IMR-90 (cell line): ENCODE measurements around the gene ASB6. TPM values are rescaled to one million over a fixed set of nuclear protein-coding genes. Genes with fewer than 3 reads are reported as not detected.
A peak's percentile ranks its signal among the peaks of the same experiment; 100 is the strongest.

Experiments used
- ATAC-seq: fragments of 200-7000 bp; cut with Tn5 transposase; 2 replicates; pipeline ENCODE4 v1.9.1; 2020; ENCODE audit warnings: low read depth, mild to moderate bottlenecking, moderate library complexity
- BruUV-seq: library from RNA; stranded (reverse); fragments of 400-500 nt; replicated peaks from 2 replicates; lab custom pipeline; 2021; lab: Mats Ljungman, UMichigan
- CTCF ChIA-PET: fragments of 300-600 bp; formaldehyde crosslinking; extraction: SDS; loops from one replicate; lab custom pipeline; 2021; ENCODE audit warnings: antibody characterized with exemption; lab: Yijun Ruan, JAX
- POLR2A ChIA-PET: fragments of 300-600 bp; sonication (Branson Sonifier 250); formaldehyde crosslinking; loops from one replicate; lab custom pipeline; 2022; ENCODE audit warnings: antibody characterized with exemption; ENCODE audit not compliant: unreplicated experiment; lab: Charles Lee
- DNase-seq: peaks from one replicate; pipeline ENCODE4 v3.0.0; 2013
- H2AFZ ChIP-seq: replicated peaks from 2 replicates; pipeline ENCODE3; 2013; ENCODE audit warnings: low read length, mild to moderate bottlenecking; ENCODE audit not compliant: poor library complexity
- H2AK5ac ChIP-seq: 2 replicates; pipeline ENCODE4 v1.6.1; 2013; ENCODE audit warnings: low read depth, low read length, inconsistent platforms
- H2AK9ac ChIP-seq: replicated peaks from 2 replicates; pipeline ENCODE3; 2013; ENCODE audit warnings: mild to moderate bottlenecking, low read depth, low read length, moderate library complexity; ENCODE audit not compliant: poor library complexity
- H2BK120ac ChIP-seq: 2 replicates; pipeline ENCODE4 v1.6.1; 2013; ENCODE audit warnings: low read depth, low read length, inconsistent platforms
- H2BK15ac ChIP-seq: 3 replicates; pipeline ENCODE4 v1.6.1; 2013; ENCODE audit warnings: low read depth, low read length, inconsistent platforms
- H2BK20ac ChIP-seq: 2 replicates; pipeline ENCODE4 v1.6.1; 2013; ENCODE audit warnings: low read depth, mild to moderate bottlenecking, inconsistent platforms, low read length, moderate library complexity
- H2BK5ac ChIP-seq: 2 replicates; pipeline ENCODE4 v1.6.1; 2013; ENCODE audit warnings: mild to moderate bottlenecking, low read depth, low read length, inconsistent platforms; ENCODE audit not compliant: poor library complexity, severe bottlenecking
- H3K14ac ChIP-seq: replicated peaks from 2 replicates; pipeline ENCODE4 v1.6.1; 2013; ENCODE audit warnings: low read depth, low read length, inconsistent platforms
- H3K18ac ChIP-seq: 2 replicates; pipeline ENCODE4 v1.6.1; 2013; ENCODE audit warnings: low read depth, low read length, control low read depth
- H3K23ac ChIP-seq: 2 replicates; pipeline ENCODE4 v1.6.1; 2013; ENCODE audit warnings: low read depth, low read length, inconsistent platforms
- H3K27ac ChIP-seq: 2 replicates; pipeline ENCODE4 v1.5.1; 2013; ENCODE audit warnings: mild to moderate bottlenecking, control low read depth, low read length; ENCODE audit not compliant: insufficient read depth
- H3K27me3 ChIP-seq: 2 replicates; pipeline ENCODE4 v1.6.1; 2013; ENCODE audit warnings: low read length; ENCODE audit not compliant: control insufficient read depth, insufficient read depth
- H3K36me3 ChIP-seq: 2 replicates; pipeline ENCODE4 v1.6.1; 2013; ENCODE audit warnings: low read length, mixed read lengths; ENCODE audit not compliant: control insufficient read depth, insufficient read depth
- H3K4ac ChIP-seq: 2 replicates; pipeline ENCODE4 v1.6.1; 2013; ENCODE audit warnings: low read depth, low read length, inconsistent platforms
- H3K4me1 ChIP-seq: 2 replicates; pipeline ENCODE4 v1.6.1; 2013; ENCODE audit warnings: low read length, mixed read lengths; ENCODE audit not compliant: control insufficient read depth, insufficient read depth
- H3K4me2 ChIP-seq: 2 replicates; pipeline ENCODE4 v1.6.1; 2013; ENCODE audit warnings: low read depth, mild to moderate bottlenecking, control low read depth, low read length, moderate library complexity
- H3K4me3 ChIP-seq: 2 replicates; pipeline ENCODE4 v1.5.1; 2013; ENCODE audit warnings: low read depth, mild to moderate bottlenecking, control low read depth, low read length, moderate library complexity; ENCODE audit not compliant: insufficient read depth
- H3K56ac ChIP-seq: 2 replicates; pipeline ENCODE4 v1.6.1; 2013; ENCODE audit warnings: low read length, inconsistent platforms; ENCODE audit not compliant: insufficient read depth; ENCODE audit errors: extremely low read depth
- H3K79me1 ChIP-seq, 2 experiments: 2 replicates each; pipeline ENCODE4 v1.6.1; 2013; ENCODE audit warnings: low read length in 2 of 2, inconsistent platforms in 1 of 2, low read depth in 1 of 2
- H3K9ac ChIP-seq: 2 replicates; pipeline ENCODE4 v1.6.1; 2013; ENCODE audit warnings: low read depth, low read length, control low read depth
- H3K9me1 ChIP-seq: 2 replicates; pipeline ENCODE4 v1.6.1; 2013; ENCODE audit warnings: low read length, inconsistent platforms; ENCODE audit not compliant: insufficient read depth
- H3K9me3 ChIP-seq: 2 replicates; pipeline ENCODE4 v1.6.1; 2013; ENCODE audit warnings: low read length; ENCODE audit not compliant: control insufficient read depth, insufficient read depth
- H4K20me1 ChIP-seq: 2 replicates; pipeline ENCODE4 v1.6.1; 2013; ENCODE audit warnings: low read length, inconsistent platforms; ENCODE audit not compliant: insufficient read depth
- H4K5ac ChIP-seq: 2 replicates; pipeline ENCODE4 v1.6.1; 2013; ENCODE audit warnings: mild to moderate bottlenecking, low read depth, low read length, control low read depth
- H4K8ac ChIP-seq, 2 experiments: 2 replicates each; pipeline ENCODE4 v1.6.1; 2013; ENCODE audit warnings: low read depth in 2 of 2, low read length in 2 of 2, control low read depth in 1 of 2, inconsistent platforms in 1 of 2
- H4K91ac ChIP-seq: 2 replicates; pipeline ENCODE4 v1.6.1; 2013; ENCODE audit warnings: low read depth, low read length, inconsistent platforms; ENCODE audit not compliant: insufficient read depth
- BHLHE40 ChIP-seq: fragments of 150-350 bp; IDR thresholded peaks from 2 replicates; pipeline ENCODE4 v1.6.1; 2016; ENCODE audit warnings: mild to moderate bottlenecking, low read depth, low read length
- CEBPB ChIP-seq: IDR thresholded peaks from 2 replicates; pipeline ENCODE4 v1.6.1; 2012; ENCODE audit warnings: low read depth, low read length, improper control_type of control experiment
- CHD1 ChIP-seq: IDR thresholded peaks from 2 replicates; pipeline ENCODE4 v1.6.1; 2012; ENCODE audit warnings: low read depth, low read length, improper control_type of control experiment
- CTCF ChIP-seq: conservative IDR thresholded peaks from 2 replicates; pipeline ENCODE4 v1.5.1; 2012; ENCODE audit warnings: mild to moderate bottlenecking, low read depth, low read length, improper control_type of control experiment
- ELK1 ChIP-seq: fragments of 150-350 bp; IDR thresholded peaks from 2 replicates; pipeline ENCODE4 v1.6.1; 2016; ENCODE audit warnings: low read depth, mild to moderate bottlenecking, low read length, moderate library complexity, borderline replicate concordance
- FOS ChIP-seq: fragments of 150-350 bp; IDR thresholded peaks from 2 replicates; pipeline ENCODE4 v1.6.1; 2016; ENCODE audit warnings: low read depth, low read length
- MAFK ChIP-seq: IDR thresholded peaks from 2 replicates; pipeline ENCODE4 v1.6.1; 2012; ENCODE audit warnings: low read depth, low read length, improper control_type of control experiment
- MAZ ChIP-seq: IDR thresholded peaks from 2 replicates; pipeline ENCODE4 v1.6.1; 2012; ENCODE audit warnings: low read depth, mild to moderate bottlenecking, low read length, improper control_type of control experiment, moderate library complexity, borderline replicate concordance
- MXI1 ChIP-seq: IDR thresholded peaks from 2 replicates; pipeline ENCODE4 v1.6.1; 2012; ENCODE audit warnings: low read depth, mild to moderate bottlenecking, low read length, moderate library complexity, borderline replicate concordance
- NFE2L2 ChIP-seq: fragments of 150-350 bp; IDR thresholded peaks from 2 replicates; pipeline ENCODE4 v1.6.1; 2016; ENCODE audit warnings: low read depth, mild to moderate bottlenecking, low read length
- POLR2A ChIP-seq: IDR thresholded peaks from 2 replicates; pipeline ENCODE4 v1.6.1; 2012; ENCODE audit warnings: mild to moderate bottlenecking, low read depth, low read length
- RAD21 ChIP-seq: IDR thresholded peaks from 2 replicates; pipeline ENCODE4 v1.6.1; 2012; ENCODE audit warnings: low read length, improper control_type of control experiment
- RCOR1 ChIP-seq: IDR thresholded peaks from 2 replicates; pipeline ENCODE4 v1.6.1; 2012; ENCODE audit warnings: mild to moderate bottlenecking, low read length, improper control_type of control experiment; ENCODE audit not compliant: insufficient replicate concordance
- SMC3 ChIP-seq: fragments of 150-350 bp; IDR thresholded peaks from 2 replicates; pipeline ENCODE4 v1.6.1; 2016; ENCODE audit warnings: low read depth, mild to moderate bottlenecking, antibody characterized with exemption, low read length, moderate library complexity
- USF2 ChIP-seq: fragments of 150-350 bp; IDR thresholded peaks from 2 replicates; pipeline ENCODE4 v1.6.1; 2017; ENCODE audit warnings: mild to moderate bottlenecking, antibody characterized with exemption, low read length, low read depth
- WGBS, 2 experiments: methylation state at CpG; one replicate each; pipeline versions ENCODE4 v1.1.5 to v1.1.7; 2013; ENCODE audit warnings: missing lambda C conversion rate in 2 of 2; ENCODE audit not compliant: insufficient read length in 1 of 2; ENCODE audit errors: extremely low coverage in 2 of 2; 5-methylcytosine and 5-hydroxymethylcytosine counted together
- dilution Hi-C: fragments of 300-500 bp; cut with HindIII; formaldehyde crosslinking; loops from one replicate; pipeline ENCODE4 v1.14.3; 2018; ENCODE audit warnings: low sequenced_read_pairs; ENCODE audit not compliant: unreplicated experiment
- in situ Hi-C: fragments of 300-500 bp; cut with MboI; formaldehyde crosslinking; loops from 3 replicates; pipeline ENCODE4 v1.14.3; 2019; ENCODE audit warnings: low sequenced_read_pairs, inconsistent platforms, mixed read lengths
- intact Hi-C: fragments of 100-400 bp; cut with micrococcal nuclease; formaldehyde crosslinking; loops from 2 replicates; pipeline ENCODE4 v1.10.0; 2022
- polyA plus RNA-seq, 3 experiments: library from polyadenylated mRNA; depleted of rRNA; stranded (reverse); fragments of >200 nt; gene quantifications; 2 replicates each; pipeline ENCODE4 v1.2.3, GENCODE V29; 2012; ENCODE audit warnings: low replicate concordance in 1 of 3
- total RNA-seq: library from RNA; depleted of rRNA; stranded (reverse); fragments of >200 nt; gene quantifications from 2 replicates; pipeline ENCODE4 v1.2.3, GENCODE V29; 2012

The ASB6 gene
- total and polyA plus RNA-seq, 2 of the 4 experiments (the other 2 are of a cell fraction) = 9.7 to 28.9 TPM

DNA sequence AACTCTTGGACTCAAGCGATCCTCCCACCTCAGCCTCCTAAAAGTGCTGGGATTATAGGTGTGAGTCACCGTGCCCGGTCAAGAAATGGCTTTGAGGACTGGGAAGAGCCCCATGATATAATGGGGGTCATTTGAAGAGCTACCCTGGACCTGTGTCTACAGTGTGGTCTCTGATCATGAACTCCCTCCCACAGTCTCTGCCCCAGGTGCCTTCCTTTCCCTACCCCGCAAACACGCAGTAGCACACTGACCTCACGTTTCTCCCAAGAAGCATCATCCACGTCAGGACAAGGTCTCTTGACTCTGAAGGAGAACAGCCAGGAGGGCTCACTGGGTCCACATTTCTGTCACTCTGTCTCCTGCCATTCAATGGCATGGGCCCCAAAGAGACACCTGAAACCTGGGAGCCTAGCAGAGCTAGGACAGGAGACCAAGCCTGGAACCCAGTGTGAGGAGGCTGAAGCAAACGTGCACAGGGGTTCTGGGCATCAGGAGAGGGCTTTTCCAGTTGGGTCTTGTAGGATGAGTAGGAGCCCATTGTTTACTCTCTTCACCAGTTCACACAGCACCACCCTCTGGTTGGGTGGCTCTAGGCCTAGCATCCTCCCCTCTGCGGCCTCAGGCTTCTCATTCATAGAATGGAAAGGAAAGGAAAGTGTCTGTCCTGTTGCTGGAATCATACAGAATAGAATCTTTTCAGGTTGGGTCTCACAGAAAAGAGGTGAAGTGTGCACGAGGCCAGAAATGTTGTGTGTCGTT, 46.5 kb upstream of the ASB6 start:
- no peak overlapping the region for H3K4me2 ChIP-seq
- DNase-seq = no peak
- POLR2A ChIA-PET = no interaction called here
- H3K18ac ChIP-seq = no peak overlapping the region
- intact Hi-C loops = no loop called here
- H3K4me3 ChIP-seq = no peak overlapping the region
- no peak overlapping the region for H2BK120ac ChIP-seq
- H3K79me1 ChIP-seq = peaks cover 40 to 79% of the 10 kb centered on the region in 2 experiments; a peak in 3 of 4 replicates
- 86% methylated on average over 2 of the region's 11 CpGs; no CpG with 5 or more reads in 1 of the 2 experiments for WGBS, 2 experiments
- ATAC-seq = no peak
- no peak overlapping the region for H3K9ac ChIP-seq
- no peak overlapping the region for H3K14ac ChIP-seq
- H2BK15ac ChIP-seq = no peak overlapping the region
- peaks cover 38% of the 10 kb centered on the region for H3K9me1 ChIP-seq
- no peak overlapping the region for H4K5ac ChIP-seq
- H3K27me3 ChIP-seq = no peaks in the 10 kb centered on the region
- H2AK9ac ChIP-seq = no peak overlapping the region
- no peak overlapping the region for H3K56ac ChIP-seq
- no peak overlapping the region for H2BK20ac ChIP-seq
- H3K4me1 ChIP-seq = peaks cover 7% of the 10 kb centered on the region; the same call in 1 of the 2 replicates
- H3K36me3 ChIP-seq = peaks cover 32% of the 10 kb centered on the region
- no peaks in the 10 kb centered on the region for H3K9me3 ChIP-seq
- CTCF ChIA-PET = no interaction called here
- dilution Hi-C loops = no loop called here
- H2AFZ ChIP-seq = no peak overlapping the region
- no peak overlapping the region for H3K23ac ChIP-seq
- H3K27ac ChIP-seq = no peak overlapping the region
- peaks cover 31% of the 10 kb centered on the region for H4K20me1 ChIP-seq
- peak overlapping the region; percentile 17; the same call in 1 of the 2 replicates for H3K4ac ChIP-seq
- H4K91ac ChIP-seq = no peak overlapping the region
- H2BK5ac ChIP-seq = no peak overlapping the region
- H4K8ac ChIP-seq = no peak overlapping the region
- peak overlapping the region; percentile 15; the same call in 1 of the 2 replicates for H2AK5ac ChIP-seq
- no TSS peak for BruUV-seq
- in situ Hi-C loops = no loop called here
- TF ChIP-seq CEBPB = no peak
- no peak for TF ChIP-seq MAZ
- no peak for TF ChIP-seq CTCF
- no peak for TF ChIP-seq SMC3
- TF ChIP-seq MAFK = no peak
- no peak for TF ChIP-seq FOS
- no peak for TF ChIP-seq USF2
- TF ChIP-seq NFE2L2 = no peak
- TF ChIP-seq RAD21 = no peak
- TF ChIP-seq RCOR1 = no peak
- no peak for TF ChIP-seq MXI1
- TF ChIP-seq POLR2A = no peak
- no peak for TF ChIP-seq CHD1
- no peak for TF ChIP-seq BHLHE40
- no peak for TF ChIP-seq ELK1
